Gastroesophageal sphincter (tissue), 3 donors: ENCODE data around the gene SP7.

Experiments
- EP300 ChIP-seq: sonication (generic); formaldehyde crosslinking; IDR thresholded peaks from one replicate; pipeline ENCODE4 v1.6.1; 2017; ENCODE audit warnings: antibody characterized with exemption, mild to moderate bottlenecking
- POLR2A ChIP-seq, 2 donors: fragments of 450-650 bp; IDR thresholded peaks; one replicate each; pipeline ENCODE4 v1.6.1; 2017; ENCODE audit warnings: antibody characterized with exemption in 2 of 2, mild to moderate bottlenecking in 2 of 2, moderate library complexity in 1 of 2
- TF ChIP-seq, protein P1 (sequence below), 4 experiments: fragments of 200-600 bp in 2 of 4; fragments of 450-650 bp in 2 of 4; sonication (generic) in 1 of 4; IDR thresholded peaks; one replicate each; pipeline ENCODE4 v1.5.1; 2017 to 2019; ENCODE audit warnings: antibody characterized with exemption in 4 of 4, mild to moderate bottlenecking in 2 of 4, moderate library complexity in 2 of 4

DNA sequence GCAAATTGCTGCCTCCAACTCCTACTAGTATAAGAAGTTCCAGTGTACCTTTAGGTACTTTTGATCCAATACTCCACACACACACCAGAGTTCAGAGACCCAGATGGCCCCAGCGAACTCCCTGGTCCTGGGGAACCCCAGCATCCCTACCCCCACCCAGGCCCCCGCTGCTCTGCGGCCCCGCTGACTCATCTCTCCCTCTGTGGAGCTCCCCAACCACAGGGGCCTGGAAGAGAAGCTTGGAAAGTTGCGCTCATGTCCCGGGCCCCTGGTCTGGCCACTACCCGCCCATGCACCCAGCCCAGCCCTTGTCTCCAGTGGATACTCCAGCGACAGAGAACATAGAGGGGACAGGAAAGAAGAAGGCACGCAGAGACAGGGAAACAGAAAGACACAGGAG, 4.2 kb upstream of the SP7 start:
- TF ChIP-seq, protein P1, sequence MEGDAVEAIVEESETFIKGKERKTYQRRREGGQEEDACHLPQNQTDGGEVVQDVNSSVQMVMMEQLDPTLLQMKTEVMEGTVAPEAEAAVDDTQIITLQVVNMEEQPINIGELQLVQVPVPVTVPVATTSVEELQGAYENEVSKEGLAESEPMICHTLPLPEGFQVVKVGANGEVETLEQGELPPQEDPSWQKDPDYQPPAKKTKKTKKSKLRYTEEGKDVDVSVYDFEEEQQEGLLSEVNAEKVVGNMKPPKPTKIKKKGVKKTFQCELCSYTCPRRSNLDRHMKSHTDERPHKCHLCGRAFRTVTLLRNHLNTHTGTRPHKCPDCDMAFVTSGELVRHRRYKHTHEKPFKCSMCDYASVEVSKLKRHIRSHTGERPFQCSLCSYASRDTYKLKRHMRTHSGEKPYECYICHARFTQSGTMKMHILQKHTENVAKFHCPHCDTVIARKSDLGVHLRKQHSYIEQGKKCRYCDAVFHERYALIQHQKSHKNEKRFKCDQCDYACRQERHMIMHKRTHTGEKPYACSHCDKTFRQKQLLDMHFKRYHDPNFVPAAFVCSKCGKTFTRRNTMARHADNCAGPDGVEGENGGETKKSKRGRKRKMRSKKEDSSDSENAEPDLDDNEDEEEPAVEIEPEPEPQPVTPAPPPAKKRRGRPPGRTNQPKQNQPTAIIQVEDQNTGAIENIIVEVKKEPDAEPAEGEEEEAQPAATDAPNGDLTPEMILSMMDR (IDR thresholded peaks at IDR 0.05): no peak
- TF ChIP-seq EP300 (no peak), POLR2A (IDR thresholded peaks at IDR 0.05) (no peak)
